ENCODE measurements around the gene ARL3. TPM values are rescaled to one million over a fixed set of nuclear protein-coding genes. Genes with fewer than 3 reads are reported as not detected.
A peak's percentile ranks its signal among the peaks of the same experiment; 100 is the strongest.

ARL3 gene
- total and polyA plus RNA-seq, 10 donors: 2.2 to 5.1 (median 4.0) TPM

GRCh38 chr10:102678068-102678400 lies 36.2 kb downstream of the ARL3 start:
- DNase-seq: no peak
- Histone ChIP-seq H3K4me3 (no peak overlapping the region), H3K9me3 (no peaks in the 10 kb centered on the region), H3K27me3 (replicated peaks in 1 of 7) (no peaks in the 10 kb centered on the region), H3K4me1 (peaks cover 30 to 65% (median 55%) of the 10 kb centered on the region in 6 donors), H3K36me3 (peaks cover 0 to 11% (median 0%) of the 10 kb centered on the region in 6 donors), H3K27ac (peak overlapping the region in 6 of 8 donors; percentile 7 to 89 (median 50))
- intact Hi-C loops (cut with DNase I; ENCODE audit: low total_unique reads): no loop called here
- 88 to 95% (median 91%) methylated on average over 9 of the region's 9 CpGs for WGBS, 5 donors
- TF ChIP-seq CTCF (IDR thresholded peaks at IDR 0.05 in 8 of 11, conservative IDR thresholded peaks at IDR 0.05 in 3 of 11): no peak
- TF ChIP-seq POLR2A (IDR thresholded peaks at IDR 0.05): no peak
- TF ChIP-seq POLR2AphosphoS5 (IDR thresholded peaks at IDR 0.05): no peak

- TF ChIP-seq POLR2A (IDR thresholded peaks at IDR 0.05) (no peak), POLR2AphosphoS5 (IDR thresholded peaks at IDR 0.05) (no peak), CTCF (IDR thresholded peaks at IDR 0.05 in 8 of 11, conservative IDR thresholded peaks at IDR 0.05 in 3 of 11) (no peak)
- no peak for DNase-seq
- Histone ChIP-seq H3K9me3 (no peaks in the 10 kb centered on the region), H3K27ac (peak overlapping the region in 7 of 8 donors; percentile 20 to 89 (median 76)), H3K27me3 (replicated peaks in 1 of 7) (no peaks in the 10 kb centered on the region), H3K4me3 (no peak overlapping the region), H3K36me3 (peaks cover 0 to 11% (median 0%) of the 10 kb centered on the region in 6 donors), H3K4me1 (peaks cover 30 to 70% (median 57%) of the 10 kb centered on the region in 6 donors)
- intact Hi-C loops (cut with DNase I; ENCODE audit: low total_unique reads): no loop called here
- 68 to 89% (median 82%) methylated on average over 8 to 9 of the region's 9 CpGs for WGBS, 5 donors
Observed at GRCh38 chr10:102677331-102678067, 36.7 kb downstream of the ARL3 start.

DNA sequence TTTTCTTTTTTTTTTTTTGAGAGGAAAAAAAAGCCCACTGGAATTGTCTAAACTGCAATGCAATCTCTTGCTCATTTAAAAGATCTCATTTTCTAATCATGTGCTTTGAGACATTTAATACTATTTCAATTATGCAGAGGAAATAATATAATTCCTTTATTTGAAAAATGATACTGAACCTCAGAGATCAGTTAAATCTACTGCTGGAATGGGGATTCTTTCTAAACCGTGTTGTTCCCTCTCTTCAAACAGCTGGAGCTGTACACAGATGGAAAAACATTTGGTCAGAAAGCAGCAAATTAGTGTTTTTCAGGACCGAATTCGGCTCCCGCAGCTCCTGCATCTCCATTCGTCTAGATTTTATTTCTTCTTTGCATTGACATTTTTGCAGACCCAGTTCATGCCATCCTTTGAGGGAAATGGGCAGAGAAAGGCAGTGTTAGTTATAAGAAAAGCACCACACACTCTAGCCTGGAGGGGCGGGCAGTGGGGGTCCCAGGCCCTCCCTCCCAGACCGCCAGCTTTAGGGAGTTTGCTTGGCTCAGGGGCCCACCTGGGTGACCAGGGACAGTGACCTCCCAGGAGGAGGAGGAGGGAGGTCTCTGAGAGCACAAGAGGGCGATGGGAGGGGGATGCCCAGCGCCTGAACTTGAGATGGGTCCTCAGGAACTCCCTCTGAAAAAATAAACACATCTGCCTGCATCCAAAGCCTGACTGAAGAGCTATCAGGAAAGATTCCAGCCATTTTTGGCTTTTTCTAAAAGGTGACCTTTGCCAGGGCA lies 37.5 kb downstream of the ARL3 start:
- no peak for DNase-seq
- peak overlapping the region in 7 of 8 donors; percentile 36 to 89 (median 76) for H3K27ac ChIP-seq

More for the DNA sequence above, 37.5 kb downstream of the ARL3 start:
- Histone ChIP-seq H3K9me3 (no peaks in the 10 kb centered on the region), H3K4me3 (peak overlapping the region in 1 of 8 donors; percentile 15), H3K27me3 (replicated peaks in 1 of 7) (no peaks in the 10 kb centered on the region), H3K36me3 (peaks cover 0 to 5% (median 0%) of the 10 kb centered on the region in 6 donors), H3K4me1 (peaks cover 30 to 75% (median 58%) of the 10 kb centered on the region in 6 donors)
- no peak for TF ChIP-seq CTCF (IDR thresholded peaks at IDR 0.05 in 8 of 11, conservative IDR thresholded peaks at IDR 0.05 in 3 of 11)
- TF ChIP-seq POLR2A (IDR thresholded peaks at IDR 0.05): no peak
- no peak for TF ChIP-seq POLR2AphosphoS5 (IDR thresholded peaks at IDR 0.05)
- 72 to 80% (median 79%) methylated on average over 9 of the region's 9 CpGs for WGBS, 5 donors
- intact Hi-C loops (cut with DNase I; ENCODE audit: low total_unique reads): no loop called here
